HG02938 (cell line): Measurements from ENCODE around the gene ASIC2.

Experiments used
- ATAC-seq: cut with Tn5 transposase; IDR thresholded peaks from one replicate; pipeline ENCODE4 v1.9.1; 2021; ENCODE audit warnings: mild to moderate bottlenecking, moderate library complexity; ENCODE audit not compliant: unreplicated experiment

The ASIC2 gene

DNA sequence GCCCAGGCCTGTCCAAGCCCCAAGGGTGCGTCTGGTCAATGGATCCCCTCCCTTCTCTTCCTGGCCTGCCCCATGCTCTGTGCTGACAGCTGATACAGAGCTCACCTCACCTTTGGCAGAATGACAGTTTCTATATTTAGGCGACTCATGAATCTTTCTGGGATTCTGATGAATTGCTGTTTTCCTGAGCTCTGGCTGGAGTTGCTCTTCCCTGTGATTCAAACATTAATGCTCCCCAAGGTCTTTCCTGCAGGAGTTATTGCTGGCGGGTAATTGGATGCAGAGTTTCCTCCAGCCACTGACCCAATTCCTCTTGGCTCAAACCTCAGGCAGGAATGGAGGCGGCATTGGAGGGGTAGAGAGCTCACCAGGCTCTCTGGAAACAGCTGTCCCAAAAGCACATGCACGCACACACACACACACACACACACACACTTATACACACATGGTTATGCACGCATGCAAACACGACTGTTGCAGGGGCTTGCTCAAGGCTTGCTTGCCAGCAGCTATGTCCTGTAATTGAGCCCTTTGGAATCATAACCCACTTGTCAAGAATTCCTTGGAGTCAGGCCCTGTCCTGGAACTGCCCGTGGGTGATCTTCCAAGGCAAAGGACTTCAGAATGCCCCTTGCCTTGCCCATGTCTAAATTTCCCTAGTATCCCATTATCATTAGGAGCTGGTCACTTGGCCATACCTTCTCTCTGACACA, 128.8 kb downstream of the ASIC2 start:
- no peak for ATAC-seq

- no peak for ATAC-seq
These were observed 129.4 kb downstream of the ASIC2 start for GRCh38 chr17:33163533-33164168.

DNA sequence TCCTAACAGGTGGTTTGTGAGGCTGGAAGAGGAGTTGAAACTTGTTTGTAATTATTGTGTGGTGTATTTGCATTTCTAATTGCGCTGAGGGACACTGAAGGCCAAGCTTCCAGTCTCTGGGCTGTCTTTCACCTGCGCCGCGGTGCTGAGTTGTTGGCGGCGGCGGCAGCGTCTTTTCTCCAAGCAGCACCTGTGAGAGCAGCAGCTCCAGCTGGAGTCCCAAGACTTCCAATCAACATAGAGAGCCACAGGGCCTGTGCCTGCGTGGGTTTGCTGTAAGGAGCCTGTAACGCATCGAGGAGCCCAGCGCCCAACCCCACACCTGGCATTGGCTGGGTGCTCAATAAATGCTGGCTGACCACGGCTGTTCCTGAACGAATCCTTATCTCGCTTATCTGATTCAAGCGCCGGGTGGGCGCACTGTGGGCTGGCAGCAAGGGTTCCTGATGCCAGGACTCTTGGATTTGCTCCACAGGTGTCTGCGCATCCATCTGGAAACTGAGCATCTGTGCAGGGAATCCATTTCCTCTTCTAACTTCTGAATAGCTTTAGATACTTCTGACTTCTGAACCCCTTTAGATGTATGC, 138.1 kb downstream of the ASIC2 start:
- no peak for ATAC-seq

GRCh38 chr17:33152783-33153182, 140.3 kb downstream of the ASIC2 start:
- ATAC-seq, result no peak

DNA sequence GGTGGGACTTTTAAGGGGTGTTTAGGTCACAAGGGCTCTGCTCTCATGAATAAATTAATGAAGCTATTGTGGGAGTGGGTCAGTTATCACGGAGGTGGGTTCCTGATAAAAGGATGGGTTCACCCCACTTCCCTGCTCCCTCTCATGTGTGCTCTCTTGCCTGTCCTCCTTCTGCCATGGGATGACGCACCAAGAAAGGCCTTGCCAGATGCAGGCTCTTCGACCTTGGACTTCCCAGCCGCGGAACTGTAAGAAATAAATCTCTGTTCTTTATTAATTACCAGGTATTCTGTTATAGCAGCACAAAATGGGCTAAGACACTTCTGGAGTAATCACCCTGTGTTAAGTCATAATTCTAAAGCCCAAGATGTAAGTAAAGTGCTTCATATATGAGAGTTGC, 141.5 kb downstream of the ASIC2 start:
- ATAC-seq, result no peak

GRCh38 chr17:33145941-33146340, 147.2 kb downstream of the ASIC2 start:
- no peak for ATAC-seq

DNA sequence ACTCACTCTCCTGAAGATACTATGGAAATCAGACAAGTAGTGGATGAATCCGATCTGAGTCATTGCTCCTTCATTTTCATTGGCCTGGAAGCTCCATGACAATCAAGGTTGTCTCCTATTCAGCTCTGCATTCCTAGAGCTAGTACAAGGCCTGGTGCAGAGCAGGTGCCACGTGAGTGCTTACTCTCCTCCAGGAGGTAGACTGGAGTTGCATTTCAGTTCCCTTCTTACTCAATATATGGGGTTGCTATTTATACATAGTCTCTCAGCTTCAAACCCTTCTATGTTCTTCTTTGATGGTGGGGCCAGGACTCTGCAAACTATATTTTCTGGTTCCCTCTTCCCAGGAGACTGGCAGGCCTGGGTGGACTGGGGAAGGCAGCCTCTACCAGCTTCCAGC, 148.3 kb downstream of the ASIC2 start:
- no peak for ATAC-seq

GRCh38 chr17:33142705-33143299, 150.3 kb downstream of the ASIC2 start:
- no peak for ATAC-seq

DNA sequence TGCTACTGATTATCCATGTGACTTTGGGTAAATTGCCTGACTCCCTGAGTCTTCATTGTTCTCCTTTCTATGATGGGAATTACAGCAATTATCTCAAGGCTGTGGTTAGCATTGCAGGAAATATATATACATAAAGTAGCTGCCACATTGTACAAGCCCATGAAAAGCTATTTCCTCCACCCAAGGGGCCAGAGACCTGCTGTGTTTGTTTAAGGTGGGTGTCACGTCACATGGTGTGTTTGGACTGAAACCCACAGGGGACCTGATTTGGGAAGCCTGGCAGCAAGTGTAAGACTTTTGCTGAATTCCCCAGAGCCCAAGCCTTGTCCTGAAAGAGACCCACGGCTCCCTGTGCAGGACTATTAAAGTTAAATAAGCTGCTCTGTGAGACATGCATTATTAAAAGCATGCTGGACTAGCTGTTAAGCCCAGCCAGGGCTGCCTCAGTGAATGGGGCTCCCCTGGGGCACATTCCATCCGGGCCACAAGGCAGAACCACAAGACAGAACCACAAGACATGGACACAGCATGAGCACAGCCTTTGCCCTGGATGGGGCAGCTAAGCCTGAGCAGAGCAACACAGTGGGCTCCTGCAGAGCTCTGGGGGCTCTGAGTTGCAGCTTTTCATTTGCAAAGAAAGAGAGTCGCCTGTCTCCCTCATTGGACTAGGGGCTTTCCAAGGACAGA, 152.5 kb downstream of the ASIC2 start:
- ATAC-seq, result no peak

DNA sequence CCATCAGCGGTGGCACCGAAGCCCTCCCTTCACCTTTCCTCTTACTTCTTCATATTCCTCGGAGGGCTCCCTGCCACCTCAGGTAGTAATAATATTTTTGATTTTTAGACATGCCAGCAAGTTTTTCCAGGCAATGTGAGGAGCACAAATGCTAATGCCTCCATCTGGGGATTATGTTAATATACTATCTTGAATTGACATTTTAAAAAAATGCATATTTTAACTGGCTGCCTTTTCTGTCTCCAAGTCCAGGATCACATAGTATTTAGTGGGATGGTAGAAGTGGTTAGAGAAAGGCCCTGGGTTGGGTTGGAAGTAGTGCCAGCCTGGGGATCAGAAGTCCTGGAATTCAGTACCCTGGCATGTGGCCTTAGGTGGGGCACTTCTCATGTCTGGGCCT, 154.5 kb downstream of the ASIC2 start:
- ATAC-seq, result no peak

DNA sequence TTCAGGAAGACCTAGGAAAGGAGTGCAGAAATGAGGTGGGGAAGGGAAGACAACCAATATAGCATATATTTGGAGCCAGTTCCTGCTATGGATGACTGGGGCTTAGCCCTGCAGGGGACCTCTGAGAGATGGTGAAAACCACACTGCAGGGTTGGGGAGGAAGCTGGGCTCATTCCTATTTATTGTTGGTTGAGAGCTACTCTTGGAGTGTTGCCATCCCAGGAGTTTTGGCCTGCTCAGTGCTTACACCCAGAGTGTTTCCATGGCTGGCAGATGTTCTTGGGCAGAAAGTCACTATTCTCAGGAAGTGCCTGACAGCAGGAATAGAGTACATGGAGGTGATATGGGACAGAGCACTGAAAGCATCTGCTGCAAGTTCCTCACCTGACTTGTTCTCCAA, 155.7 kb downstream of the ASIC2 start:
- no peak for ATAC-seq

- no peak for ATAC-seq
These were observed 157.4 kb downstream of the ASIC2 start for GRCh38 chr17:33135691-33136090.

- ATAC-seq, result no peak
These were observed 161.5 kb downstream of the ASIC2 start for GRCh38 chr17:33131620-33132019.

- no peak for ATAC-seq
These were observed 165.4 kb downstream of the ASIC2 start for GRCh38 chr17:33127706-33128105.

DNA sequence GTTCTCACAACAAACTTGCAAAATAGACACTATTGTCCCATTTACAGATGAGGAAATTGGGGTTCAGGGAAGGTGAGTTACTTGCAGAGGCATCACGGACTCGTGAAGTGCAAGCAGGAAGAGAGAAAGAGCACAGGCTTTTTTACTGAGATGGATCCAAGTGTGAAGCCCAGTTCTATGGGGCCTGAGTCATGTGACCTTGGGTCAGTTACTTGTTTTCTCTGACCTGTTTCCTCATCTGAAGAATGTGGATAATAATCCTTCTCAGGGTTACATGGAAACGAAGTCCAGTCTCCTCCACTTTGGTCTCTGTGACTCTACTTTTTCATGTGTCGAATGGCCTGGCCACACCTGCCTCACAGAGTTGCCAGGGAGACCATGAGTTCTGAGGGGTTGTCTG, 167.0 kb downstream of the ASIC2 start:
- no peak for ATAC-seq

- ATAC-seq, result no peak
These were observed 167.5 kb downstream of the ASIC2 start for GRCh38 chr17:33125552-33125950.

DNA sequence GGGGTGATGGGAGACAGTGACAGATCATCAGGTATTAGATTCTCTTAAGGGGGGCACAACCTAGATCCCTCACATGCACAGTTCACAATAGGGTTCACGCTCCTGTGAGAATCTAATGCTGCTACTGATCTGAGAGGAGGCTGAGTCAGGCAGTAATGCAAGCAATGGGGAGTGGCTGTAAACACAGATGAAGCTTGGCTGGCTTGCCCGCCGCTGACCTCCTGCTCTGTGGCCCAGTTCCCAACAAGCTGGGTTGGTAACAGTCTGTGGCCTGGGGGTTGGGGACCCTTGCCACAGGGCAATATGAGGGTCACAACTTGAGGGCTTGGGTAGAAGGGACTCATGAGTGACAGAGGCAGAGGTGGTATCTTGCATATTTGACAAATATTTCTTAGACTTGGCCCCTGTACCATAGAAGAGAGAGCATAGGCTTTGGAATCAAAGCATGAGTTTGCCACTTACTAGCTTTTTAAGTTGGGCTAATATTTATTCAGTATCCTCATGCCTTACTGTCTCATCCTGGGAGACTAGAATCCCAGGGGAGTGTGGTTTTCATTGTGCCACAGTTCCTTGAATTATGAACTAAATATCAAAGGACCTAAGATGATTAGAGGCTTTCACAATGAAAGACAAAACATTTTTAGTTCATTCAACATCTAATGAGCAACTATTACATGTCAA, 168.1 kb downstream of the ASIC2 start:
- ATAC-seq, result no peak

DNA sequence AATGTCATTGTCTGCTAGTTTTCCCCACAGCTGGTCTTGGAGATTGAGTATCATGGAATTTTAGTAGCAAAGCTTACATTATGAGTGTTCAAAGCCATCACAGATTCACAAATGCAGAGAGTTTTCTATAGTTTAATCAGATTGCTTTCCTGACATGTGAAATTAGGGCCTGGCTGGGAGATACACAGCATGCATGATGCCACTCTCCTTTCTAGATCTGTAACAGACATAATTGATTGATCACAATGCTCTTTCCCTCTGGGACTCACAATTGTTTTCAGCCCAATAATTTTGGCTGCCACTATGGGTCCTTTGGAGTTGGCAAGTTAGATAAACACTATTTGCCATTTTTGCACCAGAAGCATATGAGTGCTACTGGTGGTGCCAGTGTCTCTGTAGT, 168.9 kb downstream of the ASIC2 start:
- ATAC-seq, result no peak

DNA sequence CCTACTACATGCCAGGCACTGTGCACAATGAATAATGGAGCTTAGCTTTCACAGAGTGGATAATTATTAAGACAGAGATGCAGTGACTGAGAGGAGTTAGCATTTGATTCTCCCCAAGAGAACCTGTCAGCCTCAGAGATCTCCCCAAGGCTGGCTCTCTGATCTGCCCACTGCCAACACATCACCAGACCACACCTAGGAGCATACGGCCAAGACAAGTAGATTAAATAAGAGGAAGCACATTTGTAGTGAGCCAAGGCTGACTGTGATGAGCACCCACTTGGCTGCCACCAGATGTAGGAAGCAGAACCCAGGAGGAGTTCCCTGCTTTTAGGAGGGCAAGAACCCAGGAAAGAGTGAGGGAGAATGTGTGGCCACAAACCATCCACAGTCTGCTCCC, 171.3 kb downstream of the ASIC2 start:
- ATAC-seq, result no peak

DNA sequence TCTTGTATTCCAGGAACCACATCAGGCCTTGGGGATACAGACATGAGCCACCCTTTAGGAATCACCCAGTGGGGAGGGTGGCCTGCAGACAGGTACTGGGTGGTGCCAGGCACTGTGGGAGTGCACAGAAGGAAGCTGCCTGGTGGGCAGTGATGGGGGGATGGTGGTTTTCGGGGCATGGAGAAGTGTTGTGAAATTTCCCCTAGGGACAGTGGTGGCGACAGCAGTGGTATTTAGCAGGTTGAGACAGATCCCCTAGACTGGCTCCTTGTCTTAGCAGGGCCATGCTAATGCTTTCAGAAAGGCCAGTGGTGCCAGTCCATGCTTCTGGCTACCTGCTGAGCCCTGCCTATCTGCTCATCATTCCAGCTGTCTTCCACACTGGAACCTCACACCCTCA, 171.8 kb downstream of the ASIC2 start:
- no peak for ATAC-seq

DNA sequence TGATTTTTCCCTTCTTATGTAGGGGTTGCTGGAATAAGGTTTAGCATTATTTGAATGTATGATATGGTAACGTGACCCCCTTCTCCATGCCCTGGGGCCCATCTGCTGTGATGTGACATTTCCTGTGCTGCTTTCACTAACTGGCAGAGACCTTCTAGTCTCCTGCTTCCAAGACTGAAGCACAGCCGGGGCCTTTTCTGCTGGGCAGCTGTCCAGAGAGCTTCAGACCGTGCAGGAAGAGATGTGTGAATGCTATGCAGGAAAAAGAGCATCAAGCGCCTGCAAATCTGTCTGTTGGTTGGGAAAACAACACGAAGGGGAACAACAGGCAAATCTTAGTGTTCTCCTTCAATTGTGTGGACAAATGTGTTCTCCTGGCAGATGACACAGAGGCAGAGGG, 173.0 kb downstream of the ASIC2 start:
- no peak for ATAC-seq
